Measurements from ENCODE around the gene SUSD5. TPM values are rescaled to one million over a fixed set of nuclear protein-coding genes. Genes with fewer than 3 reads are reported as not detected.

SUSD5 gene
- polyA plus RNA-seq, 1 of the 3 experiments (the other 2 are of a cell fraction), result 1.2 TPM

- CTCF ChIA-PET, result interaction anchor here (0.9 to 1.6 kb wide), 2 partner anchors 15 to 17 kb away, joined by 3 read pairs; no protein-coding TSS in a partner anchor
- Histone ChIP-seq H3K27me3 (ENCODE audit: insufficient read depth) (no peaks in the 10 kb centered on the region), H3K4me3 (ENCODE audit: low read depth in 2 of 2, low read length in 1 of 2) (no peak overlapping the region), H3K4me1 (ENCODE audit: control insufficient read depth in 1 of 2, insufficient read depth in 2 of 2, low read depth in 1 of 2, low read length in 1 of 2) (no peaks in the 10 kb centered on the region), H3K9me2 (no peaks in the 10 kb centered on the region), H3K36me3 (replicated peaks in 1 of 2; ENCODE audit: control insufficient read depth in 1 of 2, insufficient read depth in 2 of 2, low read length in 1 of 2) (no peaks in the 10 kb centered on the region), H3K9me3 (0 out of 2 replicates have a peak, but pooled peaks cover 6% of the 10 kb centered on the region), H3K4me2 (no peak overlapping the region), H2AFZ (ENCODE audit: low read depth) (no peak overlapping the region), H4K20me1 (ENCODE audit: insufficient read depth) (no peaks in the 10 kb centered on the region), H3F3A (replicated peaks; ENCODE audit: insufficient read depth) (no peaks in the 10 kb centered on the region), H3K79me2 (ENCODE audit: insufficient read depth) (no peaks in the 10 kb centered on the region), H3K27ac (ENCODE audit: low read depth in 2 of 2, low read length in 1 of 2) (no peak overlapping the region), H3K9ac (no peak overlapping the region)
- WGBS (ENCODE audit: low lambda C conversion rate), result 59% methylated on average over 4 of the region's 4 CpGs
- no peak for DNase-seq
- POLR2A ChIA-PET, result no interaction called here
- TF ChIP-seq IRF3 (IDR thresholded peaks at IDR 0.05; ENCODE audit: low read depth, low read length) (no peak), RFX5 (IDR thresholded peaks at IDR 0.05; ENCODE audit: low read length) (no peak), TEAD4 (IDR thresholded peaks at IDR 0.05; ENCODE audit: borderline replicate concordance, insufficient read depth) (no peak), EP300 (IDR thresholded peaks at IDR 0.05; ENCODE audit: borderline replicate concordance in 1 of 2, low read depth in 1 of 2, low read length in 1 of 2) (no peak), YY1 (IDR thresholded peaks at IDR 0.05; ENCODE audit: low read depth) (no peak), RAD21 (IDR thresholded peaks at IDR 0.05; ENCODE audit: low read length) (no peak), RXRA (IDR thresholded peaks at IDR 0.05; ENCODE audit: borderline replicate concordance, low read depth) (no peak), CHD2 (IDR thresholded peaks at IDR 0.05; ENCODE audit: low read length, partially characterized antibody) (no peak), GATA2 (CRISPR knock-in tag; IDR thresholded peaks at IDR 0.05) (no peak), PBX3 (IDR thresholded peaks at IDR 0.05) (no peak), TAF1 (IDR thresholded peaks at IDR 0.05; ENCODE audit: borderline replicate concordance, low read depth, low read length) (no peak), REST (IDR thresholded peaks at IDR 0.05; ENCODE audit: low read depth, low read length) (no peak), RCOR1 (IDR thresholded peaks at IDR 0.05; ENCODE audit: low read length) (no peak), JUND (IDR thresholded peaks at IDR 0.05) (no peak), ZBTB33 (IDR thresholded peaks at IDR 0.05; ENCODE audit: borderline replicate concordance, low read depth) (no peak), MAX (IDR thresholded peaks at IDR 0.05; ENCODE audit: low read depth) (no peak), POLR2AphosphoS5 (IDR thresholded peaks at IDR 0.05; ENCODE audit: low read depth, low read length) (no peak), USF1 (IDR thresholded peaks at IDR 0.05; ENCODE audit: borderline replicate concordance, low read depth) (no peak), TCF12 (IDR thresholded peaks at IDR 0.05) (no peak), FOXJ3 (CRISPR knock-in tag; IDR thresholded peaks at IDR 0.05) (no peak)
These were observed 18.8 kb upstream of the SUSD5 start for GRCh38 chr3:33237439-33237838.

All from SK-N-SH (cell line).